ENCODE results near the gene RYR1.
"Not testable (repeated sequence)": the region's sequence is repeated elsewhere in the genome, so short reads cannot be mapped to it uniquely, and the experiment has no call there.

Gene RYR1

GRCh38 chr19:38400361-38400760, 33.1 kb upstream of the RYR1 start:
- DNase-seq = no peak

GRCh38 chr19:38401148-38401547, 32.3 kb upstream of the RYR1 start:
- no peak for DNase-seq

GRCh38 chr19:38402623-38402966, 30.9 kb upstream of the RYR1 start:
- no peak for DNase-seq

- peak; percentile 92 to 94 for DNase-seq
Measured at GRCh38 chr19:38402967-38403674, 30.4 kb upstream of the RYR1 start, which contains the start of gene FAM98C. Gene FAM98C, plus strand, starts transcription at chr19:38403093. Its CDS starts 61 bp downstream, at chr19:38403154.

- DNase-seq = no peak
Measured at GRCh38 chr19:38404858-38405257, 28.6 kb upstream of the RYR1 start.

GRCh38 chr19:38405276-38405675, 28.2 kb upstream of the RYR1 start:
- no peak for DNase-seq

GRCh38 chr19:38409631-38410133, 23.8 kb upstream of the RYR1 start:
- no peak for DNase-seq

- not testable (repeated sequence) for DNase-seq
Measured at GRCh38 chr19:38410407-38410806, 23.1 kb upstream of the RYR1 start.

- DNase-seq = no peak
Measured at GRCh38 chr19:38411041-38411712, 22.3 kb upstream of the RYR1 start.

- not testable (repeated sequence) for DNase-seq
Measured at GRCh38 chr19:38411898-38412297, 21.6 kb upstream of the RYR1 start.

- no peak for DNase-seq
Measured at GRCh38 chr19:38412491-38412890, 21.0 kb upstream of the RYR1 start.

- no peak for DNase-seq
Measured at GRCh38 chr19:38412961-38413360, 20.5 kb upstream of the RYR1 start.

GRCh38 chr19:38413416-38413815, 20.1 kb upstream of the RYR1 start:
- no peak for DNase-seq

GRCh38 chr19:38417146-38417543, 16.3 kb upstream of the RYR1 start:
- DNase-seq = no peak

GRCh38 chr19:38417544-38418506, 15.7 kb upstream of the RYR1 start:
- DNase-seq = peak; percentile 32 to 67

GRCh38 chr19:38420935-38421334, 12.6 kb upstream of the RYR1 start:
- no peak for DNase-seq

GRCh38 chr19:38421856-38422255, 11.6 kb upstream of the RYR1 start:
- DNase-seq = no peak

- no peak for DNase-seq
Measured at GRCh38 chr19:38422438-38422837, 11.1 kb upstream of the RYR1 start.

- DNase-seq = no peak
Measured at GRCh38 chr19:38424272-38424671, 9.2 kb upstream of the RYR1 start.

- no peak for DNase-seq
Measured at GRCh38 chr19:38425222-38425809, 8.2 kb upstream of the RYR1 start.

GRCh38 chr19:38425810-38426466, 7.6 kb upstream of the RYR1 start, which contains the start of gene RASGRP4:
Gene RASGRP4, minus strand, starts transcription at chr19:38426219. Its CDS starts 128 bp downstream, at chr19:38426091.
- DNase-seq = peak; percentile 46 to 87

GRCh38 chr19:38427035-38427677, 6.3 kb upstream of the RYR1 start:
- DNase-seq = not testable (repeated sequence)
